ENCODE data around the gene IMP4. TPM values are rescaled to one million over a fixed set of nuclear protein-coding genes. Genes with fewer than 3 reads are reported as not detected.

The IMP4 gene
- total RNA-seq, 1 donor from 2014 or later = 140 TPM

GRCh38 chr2:130345091-130345490 is 2.4 kb downstream of the IMP4 start:
- DNase-seq (no peak), ATAC-seq (ENCODE audit: low read depth) (no peak)
- CTCF ChIA-PET = no interaction called here
- H3K27me3 Mint-ChIP-seq = no peaks in the 10 kb centered on the region
- H3K4me1 Mint-ChIP-seq = peaks cover 58% of the 10 kb centered on the region
- H3K36me3 Mint-ChIP-seq (ENCODE audit: low read depth) = peaks cover 80% of the 10 kb centered on the region
- POLR2A ChIA-PET = no interaction called here
- intact Hi-C loops (cut with micrococcal nuclease) = loop anchor here (10.0 kb wide), 1 partner anchor 380 kb away; the partner anchor contains the start of gene GPR148
- no peak for TF ChIP-seq CTCF (IDR thresholded peaks at IDR 0.05)
- no peak overlapping the region for H3K27ac Mint-ChIP-seq
- H3K9me3 Mint-ChIP-seq = no peaks in the 10 kb centered on the region
- peak overlapping the region; percentile 100 for H3K4me3 Mint-ChIP-seq

DNA sequence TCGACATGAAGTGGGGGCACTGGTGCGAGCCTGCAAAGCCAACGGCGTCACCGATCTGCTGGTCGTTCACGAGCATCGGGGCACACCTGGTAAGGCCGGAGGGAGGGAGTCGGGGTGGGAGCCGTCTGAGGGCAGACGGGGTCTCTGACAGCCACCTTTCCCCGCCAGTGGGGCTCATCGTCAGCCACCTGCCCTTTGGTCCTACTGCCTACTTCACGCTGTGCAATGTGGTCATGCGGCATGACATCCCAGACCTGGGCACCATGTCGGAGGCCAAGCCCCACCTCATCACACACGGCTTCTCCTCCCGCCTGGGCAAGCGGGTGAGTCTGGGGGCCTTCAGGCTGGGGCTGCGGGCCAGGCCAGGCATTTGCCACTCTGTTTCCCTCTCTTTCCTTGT is 2.9 kb downstream of the IMP4 start:
- no peak overlapping the region for H3K4me3 Mint-ChIP-seq
- H3K36me3 Mint-ChIP-seq (ENCODE audit: low read depth) = peaks cover 75% of the 10 kb centered on the region
- H3K27ac Mint-ChIP-seq = no peak overlapping the region
- no peak for TF ChIP-seq CTCF (IDR thresholded peaks at IDR 0.05)
- no peaks in the 10 kb centered on the region for H3K27me3 Mint-ChIP-seq
- DNase-seq (no peak), ATAC-seq (ENCODE audit: low read depth) (no peak)
- CTCF ChIA-PET = no interaction called here
- intact Hi-C loops (cut with micrococcal nuclease) = loop anchor here (10.0 kb wide), 1 partner anchor 379 kb away; the partner anchor contains the start of gene GPR148
- POLR2A ChIA-PET = no interaction called here
- H3K9me3 Mint-ChIP-seq = no peaks in the 10 kb centered on the region
- peaks cover 54% of the 10 kb centered on the region for H3K4me1 Mint-ChIP-seq

GRCh38 chr2:130346041-130346740 is 3.5 kb downstream of the IMP4 start:
- CTCF ChIA-PET = no interaction called here
- ATAC-seq (ENCODE audit: low read depth) (no peak), DNase-seq (no peak)
- Mint-ChIP-seq H3K4me3 (no peak overlapping the region), H3K27me3 (no peaks in the 10 kb centered on the region), H3K4me1 (peaks cover 50% of the 10 kb centered on the region), H3K9me3 (no peaks in the 10 kb centered on the region), H3K36me3 (ENCODE audit: low read depth) (peaks cover 73% of the 10 kb centered on the region), H3K27ac (no peak overlapping the region)
- no peak for TF ChIP-seq CTCF (IDR thresholded peaks at IDR 0.05)
- POLR2A ChIA-PET = interaction anchor here (0.8 to 1.2 kb wide), 2 partner anchors 9 to 23 kb away, joined by 3 to 5 read pairs; no protein-coding TSS in a partner anchor
- intact Hi-C loops (cut with micrococcal nuclease) = loop anchor here (10.0 kb wide), 1 partner anchor 379 kb away; the partner anchor contains the start of gene GPR148

GRCh38 chr2:130346741-130347066 is 4.0 kb downstream of the IMP4 start:
- no peaks in the 10 kb centered on the region for H3K27me3 Mint-ChIP-seq
- intact Hi-C loops (cut with micrococcal nuclease) = loop anchor here (10.0 kb wide), 1 partner anchor 378 kb away; the partner anchor contains the start of gene GPR148
- H3K9me3 Mint-ChIP-seq = no peaks in the 10 kb centered on the region
- no peak overlapping the region for H3K4me3 Mint-ChIP-seq
- H3K27ac Mint-ChIP-seq = no peak overlapping the region
- DNase-seq (no peak), ATAC-seq (ENCODE audit: low read depth) (no peak)
- H3K4me1 Mint-ChIP-seq = peaks cover 51% of the 10 kb centered on the region
- no peak for TF ChIP-seq CTCF (IDR thresholded peaks at IDR 0.05)
- POLR2A ChIA-PET = interaction anchor here (0.8 to 1.6 kb wide), 4 partner anchors 8 to 44 kb away, joined by 3 to 5 read pairs (median 4); no protein-coding TSS in a partner anchor
- H3K36me3 Mint-ChIP-seq (ENCODE audit: low read depth) = peaks cover 70% of the 10 kb centered on the region
- CTCF ChIA-PET = no interaction called here

DNA sequence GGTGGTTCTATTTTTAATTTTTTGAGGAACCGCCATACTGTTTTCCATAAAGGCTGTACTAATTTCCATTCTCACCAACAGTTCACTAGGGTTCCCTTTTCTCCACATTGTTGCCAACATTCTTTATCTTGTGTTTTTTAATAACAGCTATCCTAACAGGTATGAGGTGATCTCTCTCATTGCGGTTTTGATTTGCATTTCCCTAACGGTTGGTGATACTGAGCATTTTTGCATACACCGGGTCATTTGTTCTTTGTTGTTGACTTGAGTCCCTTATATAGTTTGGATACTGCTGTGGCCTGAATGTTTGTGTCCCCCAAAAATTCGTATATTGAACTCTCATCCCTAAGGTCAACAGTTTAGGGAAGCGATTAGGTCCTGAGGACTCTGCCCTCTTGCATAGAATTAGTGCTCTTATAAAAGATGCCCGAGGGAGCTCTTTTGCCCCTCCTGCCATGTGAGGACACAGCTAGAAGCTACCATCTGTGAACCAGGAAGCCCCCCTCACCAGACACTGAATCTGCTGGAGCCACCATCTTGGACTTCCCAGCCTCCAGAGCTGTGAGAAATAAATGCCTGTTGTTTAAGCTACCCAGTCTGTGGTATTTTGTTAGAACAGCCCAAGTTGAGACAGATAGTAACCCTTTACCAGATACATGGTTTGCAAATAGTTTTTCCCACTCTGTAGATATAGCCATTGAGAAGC is 4.7 kb downstream of the IMP4 start:
- Mint-ChIP-seq H3K36me3 (ENCODE audit: low read depth) (peaks cover 64% of the 10 kb centered on the region), H3K27ac (peak overlapping the region; percentile 10), H3K27me3 (no peaks in the 10 kb centered on the region), H3K4me3 (no peak overlapping the region), H3K9me3 (no peaks in the 10 kb centered on the region), H3K4me1 (peaks cover 54% of the 10 kb centered on the region)
- ATAC-seq (ENCODE audit: low read depth) (no peak), DNase-seq (no peak)
- no peak for TF ChIP-seq CTCF (IDR thresholded peaks at IDR 0.05)
- ChIA-PET POLR2A (interaction anchor here (0.6 to 1.6 kb wide), 5 partner anchors 8 to 43 kb away, joined by 3 to 9 read pairs (median 4); no protein-coding TSS in a partner anchor), CTCF (no interaction called here)
- intact Hi-C loops (cut with micrococcal nuclease) = loop anchor here (10.0 kb wide), 1 partner anchor 377 kb away; the partner anchor contains the start of gene GPR148

Measured in activated B cell treated with CpG ODN at 0.5 μM for 24 hours (primary cell).